D721Med (cell line): ENCODE data around the gene GALNT2.

Source experiments
- DNase-seq: peaks from one replicate; pipeline ENCODE4 v3.0.0; 2011; ENCODE audit warnings: low spot score; ENCODE audit not compliant: insufficient read length
- FAIRE-seq: peaks from 2 replicates; lab custom pipeline; 2011; peaks lifted over from hg19 to GRCh38; lab: Jason Lieb, UNC
- CTCF ChIP-seq: IDR thresholded peaks from 2 replicates; pipeline ENCODE4 v1.5.1; 2012; ENCODE audit warnings: mild to moderate bottlenecking, control low read depth; ENCODE audit not compliant: insufficient read depth; ENCODE audit errors: missing control alignments

The GALNT2 gene

DNA sequence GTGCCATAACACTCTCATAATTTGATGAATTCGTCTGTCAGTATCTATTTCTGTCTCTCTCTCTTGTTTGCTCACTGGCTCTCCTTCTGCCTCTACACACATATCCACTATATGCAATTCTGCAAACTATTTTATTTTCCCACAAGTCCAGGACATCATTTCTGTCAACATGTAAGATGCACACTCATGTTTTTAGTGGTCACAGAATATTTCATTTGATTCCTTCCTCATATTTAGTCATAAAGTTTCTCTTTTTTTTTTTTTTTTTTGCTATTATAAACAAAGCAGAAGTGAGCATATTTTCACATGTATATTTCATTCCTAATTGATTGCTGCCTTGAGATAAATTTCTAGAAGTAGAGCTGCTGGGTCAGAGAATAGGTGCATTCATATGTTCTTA lies 193.8 kb downstream of the GALNT2 start:
- TF ChIP-seq CTCF = no peak
- DNase-seq (no peak), FAIRE-seq (no peak)

DNA sequence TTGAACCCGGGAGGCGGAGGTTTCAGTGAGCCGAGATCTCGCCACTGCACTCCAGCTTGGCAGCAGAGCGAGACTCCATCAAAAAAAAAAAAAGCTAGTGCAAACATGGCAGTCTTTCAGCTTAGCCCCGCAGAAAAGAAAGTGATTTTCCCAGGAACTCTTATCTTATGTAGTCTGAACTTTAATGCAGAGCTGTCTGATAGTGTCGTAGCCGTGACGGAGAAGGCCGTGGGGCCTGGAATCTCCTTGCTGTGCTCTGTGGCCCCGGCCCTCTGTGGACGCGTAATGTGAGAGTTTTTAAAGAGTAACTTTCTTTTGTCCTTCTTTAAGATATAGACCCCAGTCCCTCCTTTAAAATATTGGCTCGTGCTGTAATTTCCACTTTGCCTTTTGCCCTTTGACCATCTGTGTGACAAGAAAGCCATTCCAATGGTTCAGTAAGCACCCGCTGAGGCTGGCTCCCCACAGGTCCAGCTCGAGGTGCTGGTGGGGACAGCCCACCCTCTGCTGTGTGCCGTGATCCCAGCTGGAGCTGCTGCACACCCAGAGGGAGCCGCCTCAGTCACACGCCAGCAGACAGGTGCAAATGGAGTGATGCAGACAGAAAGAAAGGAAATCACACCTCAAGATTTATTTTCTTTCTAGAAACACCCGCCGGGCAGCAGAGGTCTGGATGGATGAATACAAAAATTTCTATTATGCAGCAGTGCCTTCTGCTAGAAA lies 195.1 kb downstream of the GALNT2 start:
- DNase-seq (no peak), FAIRE-seq (no peak)
- no peak for TF ChIP-seq CTCF

GRCh38 chr1:230262867-230263567 lies 196.0 kb downstream of the GALNT2 start:
- FAIRE-seq = no peak

DNA sequence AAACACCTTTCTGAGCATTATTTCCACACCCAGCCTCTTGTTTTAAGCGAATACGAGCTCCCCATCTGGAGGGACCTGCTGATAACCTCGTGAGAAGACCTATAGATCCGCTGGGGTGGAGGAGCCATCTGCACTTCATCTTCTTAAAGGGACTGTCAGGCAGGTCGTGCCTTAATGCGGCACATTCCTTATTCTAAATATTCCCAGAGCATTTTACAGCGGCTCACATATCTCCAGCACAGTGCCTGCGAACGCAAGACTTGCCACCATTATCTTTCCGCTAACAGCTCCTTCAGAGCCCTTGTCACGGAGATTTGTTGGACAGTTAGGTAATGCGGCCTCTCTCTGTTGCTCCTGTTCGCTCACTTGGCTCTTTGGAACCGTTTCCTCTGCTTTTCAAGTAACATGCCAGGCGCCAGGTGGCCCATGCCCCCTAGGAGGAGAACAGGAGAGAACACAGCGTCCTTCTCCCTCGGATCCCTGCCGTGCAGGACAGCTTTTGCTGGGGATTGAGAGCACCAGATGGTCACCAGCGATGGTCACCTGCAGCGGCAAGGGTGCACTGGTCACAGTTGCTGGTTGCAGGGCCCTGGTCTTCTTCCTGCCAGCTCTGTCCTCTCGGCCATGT lies 196.6 kb downstream of the GALNT2 start:
- DNase-seq = no peak
- no peak for FAIRE-seq
- TF ChIP-seq CTCF = no peak

More at GRCh38 chr1:230262867-230263567, 196.0 kb downstream of the GALNT2 start:
- no peak for DNase-seq
- TF ChIP-seq CTCF = no peak

- FAIRE-seq (no peak), DNase-seq (no peak)
- no peak for TF ChIP-seq CTCF
Measured at GRCh38 chr1:230264342-230264741, 197.3 kb downstream of the GALNT2 start.

- no peak for DNase-seq
- no peak for FAIRE-seq
- TF ChIP-seq CTCF = no peak
Measured at GRCh38 chr1:230265200-230266115, 198.4 kb downstream of the GALNT2 start.
